SKM-1 treated with dmso at 0.1 percent for 144 hours (cell line): Measurements from ENCODE around the gene KCNAB1.

Experiments used
- DNase-seq: peaks from one replicate; lab custom pipeline; 2025; ENCODE audit not compliant: unreplicated experiment; lab: John Stamatoyannopoulos, UW

KCNAB1 gene

GRCh38 chr3:156443079-156443478, 322.7 kb downstream of the KCNAB1 start:
- no peak for DNase-seq

GRCh38 chr3:156445117-156446090, 325.0 kb downstream of the KCNAB1 start:
- DNase-seq, result peak; percentile 27

- DNase-seq, result peak; percentile 7
These were observed 327.9 kb downstream of the KCNAB1 start for GRCh38 chr3:156448300-156448699.

- peak; percentile 40 for DNase-seq
These were observed 329.6 kb downstream of the KCNAB1 start for GRCh38 chr3:156449710-156450574.

- no peak for DNase-seq
These were observed 335.5 kb downstream of the KCNAB1 start for GRCh38 chr3:156455839-156456238.

GRCh38 chr3:156456771-156457224, 336.4 kb downstream of the KCNAB1 start:
- no peak for DNase-seq

GRCh38 chr3:156459434-156459833, 339.1 kb downstream of the KCNAB1 start:
- no peak for DNase-seq

GRCh38 chr3:156460206-156460611, 339.8 kb downstream of the KCNAB1 start:
- peak; percentile 88 for DNase-seq

GRCh38 chr3:156461889-156462288, 341.5 kb downstream of the KCNAB1 start:
- DNase-seq, result no peak

- no peak for DNase-seq
These were observed 342.7 kb downstream of the KCNAB1 start for GRCh38 chr3:156463123-156463522.

- no peak for DNase-seq
These were observed 344.8 kb downstream of the KCNAB1 start for GRCh38 chr3:156465194-156465593.

- DNase-seq, result no peak
These were observed 349.1 kb downstream of the KCNAB1 start for GRCh38 chr3:156469456-156469855.

GRCh38 chr3:156471431-156471830, 351.1 kb downstream of the KCNAB1 start:
- no peak for DNase-seq

GRCh38 chr3:156472150-156472549, 351.8 kb downstream of the KCNAB1 start:
- DNase-seq, result no peak

GRCh38 chr3:156472684-156473083, 352.3 kb downstream of the KCNAB1 start:
- no peak for DNase-seq

GRCh38 chr3:156473341-156473740, 353.0 kb downstream of the KCNAB1 start:
- DNase-seq, result no peak

GRCh38 chr3:156474560-156475389, 354.4 kb downstream of the KCNAB1 start:
- no peak for DNase-seq

GRCh38 chr3:156477323-156477722, 356.9 kb downstream of the KCNAB1 start:
- DNase-seq, result no peak

- no peak for DNase-seq
These were observed 358.5 kb downstream of the KCNAB1 start for GRCh38 chr3:156478891-156479290.

- no peak for DNase-seq
These were observed 359.2 kb downstream of the KCNAB1 start for GRCh38 chr3:156479604-156480003.

- no peak for DNase-seq
These were observed 360.6 kb downstream of the KCNAB1 start for GRCh38 chr3:156480949-156481348.
